B cell (primary cell): ENCODE measurements around the gene BOC.

Experiments
- EZH2 ChIP-seq: IDR thresholded peaks from 2 replicates; pipeline ENCODE4 v1.6.1; 2012; ENCODE audit warnings: borderline replicate concordance, low read depth, mild to moderate bottlenecking, moderate library complexity, low read length; ENCODE audit not compliant: insufficient read depth, poor library complexity, severe bottlenecking
- TF ChIP-seq, protein P1 (sequence below): fragments of 200-600 bp; IDR thresholded peaks from one replicate; pipeline ENCODE4 v1.8.0; 2022; ENCODE audit warnings: antibody characterized with exemption, mild to moderate bottlenecking

DNA sequence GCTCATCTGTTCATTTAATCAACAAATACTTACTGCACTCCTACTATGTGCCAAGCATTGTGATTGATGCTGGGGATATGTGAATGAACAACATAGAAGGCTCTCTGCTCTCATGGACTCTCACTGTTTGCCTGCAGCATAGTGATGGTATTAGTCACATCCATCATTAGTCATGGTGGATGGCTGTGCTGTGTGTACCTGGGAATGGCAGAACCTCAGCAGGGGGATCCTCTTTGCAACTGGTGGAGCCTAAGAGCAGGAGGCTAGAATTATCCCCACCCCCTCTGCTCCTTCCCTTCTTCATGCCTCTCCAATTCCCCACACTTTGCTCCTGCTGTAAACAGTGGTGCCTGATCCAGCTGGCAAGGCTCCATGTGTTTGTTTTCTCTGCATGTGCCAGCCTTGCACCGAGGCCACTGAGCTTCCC, 20.5 kb downstream of the BOC start:
- no peak for TF ChIP-seq EZH2
- TF ChIP-seq, protein P1, sequence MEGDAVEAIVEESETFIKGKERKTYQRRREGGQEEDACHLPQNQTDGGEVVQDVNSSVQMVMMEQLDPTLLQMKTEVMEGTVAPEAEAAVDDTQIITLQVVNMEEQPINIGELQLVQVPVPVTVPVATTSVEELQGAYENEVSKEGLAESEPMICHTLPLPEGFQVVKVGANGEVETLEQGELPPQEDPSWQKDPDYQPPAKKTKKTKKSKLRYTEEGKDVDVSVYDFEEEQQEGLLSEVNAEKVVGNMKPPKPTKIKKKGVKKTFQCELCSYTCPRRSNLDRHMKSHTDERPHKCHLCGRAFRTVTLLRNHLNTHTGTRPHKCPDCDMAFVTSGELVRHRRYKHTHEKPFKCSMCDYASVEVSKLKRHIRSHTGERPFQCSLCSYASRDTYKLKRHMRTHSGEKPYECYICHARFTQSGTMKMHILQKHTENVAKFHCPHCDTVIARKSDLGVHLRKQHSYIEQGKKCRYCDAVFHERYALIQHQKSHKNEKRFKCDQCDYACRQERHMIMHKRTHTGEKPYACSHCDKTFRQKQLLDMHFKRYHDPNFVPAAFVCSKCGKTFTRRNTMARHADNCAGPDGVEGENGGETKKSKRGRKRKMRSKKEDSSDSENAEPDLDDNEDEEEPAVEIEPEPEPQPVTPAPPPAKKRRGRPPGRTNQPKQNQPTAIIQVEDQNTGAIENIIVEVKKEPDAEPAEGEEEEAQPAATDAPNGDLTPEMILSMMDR, result no peak
